Psoas muscle (tissue), 8 donors: ENCODE results near the gene DOCK11. TPM values are rescaled to one million over a fixed set of nuclear protein-coding genes. Genes with fewer than 3 reads are reported as not detected.

Source experiments
- ATAC-seq, 4 donors: fragments of 200-7000 bp; cut with Tn5 transposase; one replicate each; pipeline ENCODE4 v1.9.1; 2020; ENCODE audit warnings: moderate library complexity in 3 of 4, mild to moderate bottlenecking in 2 of 4
- DNase-seq, 2 donors: peaks; one replicate each; pipeline ENCODE4 v3.0.0-alpha.2; 2020
- H3K27ac ChIP-seq: fragments of 200-600 bp; one replicate; pipeline ENCODE4 v1.8.0; 2022
- H3K27me3 ChIP-seq, 3 donors: fragments of 200-600 bp in 1 of 3; one replicate each; pipeline versions ENCODE4 v1.6.1 to v1.8.0; 2013 to 2022; ENCODE audit warnings: low read length in 2 of 3, mild to moderate bottlenecking in 2 of 3, moderate library complexity in 1 of 3; ENCODE audit not compliant: insufficient read depth in 3 of 3
- H3K36me3 ChIP-seq, 2 donors: fragments of 200-600 bp in 1 of 2; one replicate each; pipeline versions ENCODE4 v1.6.1 to v1.8.0; 2013 to 2022; ENCODE audit warnings: low read depth in 1 of 2, mild to moderate bottlenecking in 1 of 2, moderate library complexity in 1 of 2; ENCODE audit not compliant: insufficient read depth in 1 of 2
- H3K4me1 ChIP-seq: fragments of 200-600 bp; one replicate; pipeline ENCODE4 v1.8.0; 2022
- H3K4me3 ChIP-seq: fragments of 200-600 bp; one replicate; pipeline ENCODE4 v1.8.0; 2022; ENCODE audit warnings: mild to moderate bottlenecking
- H3K9me3 ChIP-seq: fragments of 200-600 bp; one replicate; pipeline ENCODE4 v1.8.0; 2022
- WGBS, 3 donors: extraction: QIAGEN DNeasy Blood & Tissue Kit; methylation state at CpG; one replicate each; pipeline versions ENCODE4 v1.1.6 to v1.1.7; 2013; 5-methylcytosine and 5-hydroxymethylcytosine counted together
- intact Hi-C, 2 donors: fragments of 100-400 bp; cut with DNase I; formaldehyde crosslinking; loops; one replicate each; pipeline versions ENCODE4 v1.11.0 to v1.14.2; 2022
- polyA plus RNA-seq, 3 donors: library from polyadenylated mRNA; stranded (reverse); fragments of 200-250 nt; gene quantifications; one replicate each; pipeline ENCODE4 v1.2.3, GENCODE V29; 2013
- total RNA-seq, 4 donors: library from RNA; stranded (reverse); fragmentation: NEBNext Ultra II Directional in 2 of 4; extraction: Animal tissue kit (Norgen Biotek cat#: 25700) in 2 of 4; gene quantifications; one replicate each; pipeline versions ENCODE4 v1.2.1 to v1.2.4, GENCODE V29; 2021 to 2023
- TF ChIP-seq, protein P1 (sequence below): fragments of 200-600 bp; IDR thresholded peaks from one replicate; pipeline ENCODE4 v1.8.0; 2022; ENCODE audit warnings: antibody characterized with exemption
- donor health status: healthy with polysubstance abuse.
- donor health status: DM: no; HTN: no; CAD: no; lungs with moderate emphysema.
- donor health status: Bipolar disorder and iron deficiency.
- donor health status: healthy.
- donor health status: DM: yes; HTN: yes; CAD: no.
- donor health status: DM: no; HTN: no; CAD: no.
- donor health status: DM: no; HTN: no; CAD: no.
- donor health status: DM: yes; HTN: yes; CAD: no.

Gene DOCK11
- total and polyA plus RNA-seq, 7 donors: 1.6 to 4.4 (median 1.9) TPM

DNA sequence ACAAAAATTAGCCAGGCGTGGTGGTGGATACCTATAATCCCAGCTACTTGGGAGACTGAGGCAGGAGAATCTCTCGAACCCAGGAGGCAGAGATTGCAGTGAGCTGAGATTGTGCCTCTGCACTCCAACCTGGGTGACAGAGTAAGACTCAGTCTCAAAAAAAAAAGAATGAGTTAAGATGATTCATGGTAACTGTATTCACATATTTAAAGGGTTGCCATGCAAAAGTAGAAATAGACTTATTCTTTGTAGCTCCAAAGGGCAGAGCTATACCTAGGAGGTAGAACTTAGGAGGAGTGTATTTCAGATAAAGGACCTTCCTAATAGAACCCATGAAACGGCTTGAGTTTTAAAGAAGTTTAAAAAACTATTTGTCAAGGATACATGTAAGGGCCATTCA is 127.4 kb downstream of the DOCK11 start:
- H3K36me3 ChIP-seq: no peaks in the 10 kb centered on the region
- DNase-seq (no peak), ATAC-seq (no peak)
- H3K9me3 ChIP-seq: no peaks in the 10 kb centered on the region
- H3K4me3 ChIP-seq: no peak overlapping the region
- no peaks in the 10 kb centered on the region for H3K4me1 ChIP-seq
- no peaks in the 10 kb centered on the region for H3K27me3 ChIP-seq
- intact Hi-C loops: no loop called here
- TF ChIP-seq, protein P1, sequence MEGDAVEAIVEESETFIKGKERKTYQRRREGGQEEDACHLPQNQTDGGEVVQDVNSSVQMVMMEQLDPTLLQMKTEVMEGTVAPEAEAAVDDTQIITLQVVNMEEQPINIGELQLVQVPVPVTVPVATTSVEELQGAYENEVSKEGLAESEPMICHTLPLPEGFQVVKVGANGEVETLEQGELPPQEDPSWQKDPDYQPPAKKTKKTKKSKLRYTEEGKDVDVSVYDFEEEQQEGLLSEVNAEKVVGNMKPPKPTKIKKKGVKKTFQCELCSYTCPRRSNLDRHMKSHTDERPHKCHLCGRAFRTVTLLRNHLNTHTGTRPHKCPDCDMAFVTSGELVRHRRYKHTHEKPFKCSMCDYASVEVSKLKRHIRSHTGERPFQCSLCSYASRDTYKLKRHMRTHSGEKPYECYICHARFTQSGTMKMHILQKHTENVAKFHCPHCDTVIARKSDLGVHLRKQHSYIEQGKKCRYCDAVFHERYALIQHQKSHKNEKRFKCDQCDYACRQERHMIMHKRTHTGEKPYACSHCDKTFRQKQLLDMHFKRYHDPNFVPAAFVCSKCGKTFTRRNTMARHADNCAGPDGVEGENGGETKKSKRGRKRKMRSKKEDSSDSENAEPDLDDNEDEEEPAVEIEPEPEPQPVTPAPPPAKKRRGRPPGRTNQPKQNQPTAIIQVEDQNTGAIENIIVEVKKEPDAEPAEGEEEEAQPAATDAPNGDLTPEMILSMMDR: no peak
- WGBS, 3 donors: 75 to 99% (median 98%) methylated on average over 3 of the region's 3 CpGs
- no peak overlapping the region for H3K27ac ChIP-seq

DNA sequence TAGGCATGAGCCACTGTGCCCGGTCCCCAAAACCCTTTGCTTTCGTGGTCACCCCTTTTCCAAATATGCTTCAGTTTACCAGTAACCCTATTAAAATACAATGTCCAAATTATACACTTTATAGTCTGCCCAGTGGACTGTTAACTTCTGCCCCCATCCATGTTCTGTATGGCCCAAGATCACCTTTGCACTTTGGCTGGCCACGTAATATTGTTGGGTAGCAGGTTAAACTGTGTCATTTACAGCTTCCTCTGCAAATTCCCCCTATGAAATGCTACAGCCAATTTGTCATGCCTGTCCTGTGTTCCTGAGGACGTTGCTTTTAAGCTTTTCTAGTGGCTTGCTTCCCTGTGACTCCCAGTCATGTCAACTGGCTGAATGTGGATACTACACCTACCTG is 130.7 kb downstream of the DOCK11 start:
- H3K9me3 ChIP-seq: no peaks in the 10 kb centered on the region
- H3K36me3 ChIP-seq: no peaks in the 10 kb centered on the region
- DNase-seq (no peak), ATAC-seq (no peak)
- WGBS, 3 donors: 53 to 89% (median 79%) methylated on average over 4 of the region's 4 CpGs
- TF ChIP-seq, protein P1: no peak
- H3K27me3 ChIP-seq: no peaks in the 10 kb centered on the region
- no peak overlapping the region for H3K27ac ChIP-seq
- intact Hi-C loops: no loop called here
- H3K4me3 ChIP-seq: no peak overlapping the region
- no peaks in the 10 kb centered on the region for H3K4me1 ChIP-seq

- Histone ChIP-seq H3K4me1 (no peaks in the 10 kb centered on the region), H3K9me3 (no peaks in the 10 kb centered on the region), H3K27me3 (no peaks in the 10 kb centered on the region), H3K4me3 (no peak overlapping the region), H3K36me3 (no peaks in the 10 kb centered on the region), H3K27ac (no peak overlapping the region)
- ATAC-seq (no peak), DNase-seq (no peak)
- TF ChIP-seq, protein P1: peak; percentile 44
- WGBS, 3 donors: 40 to 61% (median 49%) methylated on average over 5 of the region's 5 CpGs
- intact Hi-C loops: no loop called here
Measured at GRCh38 chrX:118627084-118627758, 131.6 kb downstream of the DOCK11 start.

- Histone ChIP-seq H3K4me3 (no peak overlapping the region), H3K27me3 (no peaks in the 10 kb centered on the region), H3K9me3 (no peaks in the 10 kb centered on the region), H3K36me3 (no peaks in the 10 kb centered on the region), H3K4me1 (no peaks in the 10 kb centered on the region), H3K27ac (no peak overlapping the region)
- TF ChIP-seq, protein P1: no peak
- intact Hi-C loops: no loop called here
- DNase-seq: no peak
- no peak for ATAC-seq
- 84 to 96% (median 87%) methylated on average over 7 of the region's 7 CpGs for WGBS, 3 donors
Measured at GRCh38 chrX:118630848-118631247, 135.2 kb downstream of the DOCK11 start.

GRCh38 chrX:118631586-118631985 is 136.0 kb downstream of the DOCK11 start:
- Histone ChIP-seq H3K27me3 (no peaks in the 10 kb centered on the region), H3K4me3 (no peak overlapping the region), H3K4me1 (no peaks in the 10 kb centered on the region), H3K9me3 (no peaks in the 10 kb centered on the region), H3K36me3 (no peaks in the 10 kb centered on the region), H3K27ac (no peak overlapping the region)
- DNase-seq (no peak), ATAC-seq (no peak)
- intact Hi-C loops: no loop called here
- 73 to 100% (median 74%) methylated on average over 1 of the region's 1 CpG for WGBS, 3 donors
- TF ChIP-seq, protein P1: no peak
